ENCODE results near the gene NPTN.

The NPTN gene

DNA sequence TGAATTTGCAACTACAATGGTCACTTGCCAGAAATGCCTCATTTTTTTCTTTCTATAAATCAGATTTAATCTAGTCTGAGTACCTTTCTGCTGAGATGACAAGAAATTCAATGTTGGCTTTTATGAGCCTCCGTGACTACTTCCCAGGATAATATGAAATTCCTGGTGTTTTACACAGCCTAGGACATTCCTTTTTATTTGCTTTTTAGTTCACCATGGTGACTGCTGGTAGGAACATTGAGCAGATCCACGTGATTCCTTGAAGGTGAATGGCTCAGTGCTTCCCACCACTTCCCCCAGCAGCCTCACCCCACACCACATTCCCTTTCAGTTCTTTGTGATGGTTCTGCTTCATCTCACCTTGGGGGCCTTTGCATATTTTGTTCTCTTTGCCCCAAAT, 4.3 kb upstream of the NPTN start:
- in situ Hi-C loops (cut with MboI; ENCODE audit: low sequenced_read_pairs, unreplicated experiment): loop anchor here (10.0 kb wide), 1 partner anchor 57 kb away; no protein-coding TSS in a partner anchor
- no peak for DNase-seq (ENCODE audit: low spot score)
- TF ChIP-seq, protein P1, sequence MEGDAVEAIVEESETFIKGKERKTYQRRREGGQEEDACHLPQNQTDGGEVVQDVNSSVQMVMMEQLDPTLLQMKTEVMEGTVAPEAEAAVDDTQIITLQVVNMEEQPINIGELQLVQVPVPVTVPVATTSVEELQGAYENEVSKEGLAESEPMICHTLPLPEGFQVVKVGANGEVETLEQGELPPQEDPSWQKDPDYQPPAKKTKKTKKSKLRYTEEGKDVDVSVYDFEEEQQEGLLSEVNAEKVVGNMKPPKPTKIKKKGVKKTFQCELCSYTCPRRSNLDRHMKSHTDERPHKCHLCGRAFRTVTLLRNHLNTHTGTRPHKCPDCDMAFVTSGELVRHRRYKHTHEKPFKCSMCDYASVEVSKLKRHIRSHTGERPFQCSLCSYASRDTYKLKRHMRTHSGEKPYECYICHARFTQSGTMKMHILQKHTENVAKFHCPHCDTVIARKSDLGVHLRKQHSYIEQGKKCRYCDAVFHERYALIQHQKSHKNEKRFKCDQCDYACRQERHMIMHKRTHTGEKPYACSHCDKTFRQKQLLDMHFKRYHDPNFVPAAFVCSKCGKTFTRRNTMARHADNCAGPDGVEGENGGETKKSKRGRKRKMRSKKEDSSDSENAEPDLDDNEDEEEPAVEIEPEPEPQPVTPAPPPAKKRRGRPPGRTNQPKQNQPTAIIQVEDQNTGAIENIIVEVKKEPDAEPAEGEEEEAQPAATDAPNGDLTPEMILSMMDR (IDR thresholded peaks at IDR 0.05; ENCODE audit: borderline replicate concordance, control extremely low read depth, extremely low read depth, insufficient read depth, missing control alignments): no peak

DNA sequence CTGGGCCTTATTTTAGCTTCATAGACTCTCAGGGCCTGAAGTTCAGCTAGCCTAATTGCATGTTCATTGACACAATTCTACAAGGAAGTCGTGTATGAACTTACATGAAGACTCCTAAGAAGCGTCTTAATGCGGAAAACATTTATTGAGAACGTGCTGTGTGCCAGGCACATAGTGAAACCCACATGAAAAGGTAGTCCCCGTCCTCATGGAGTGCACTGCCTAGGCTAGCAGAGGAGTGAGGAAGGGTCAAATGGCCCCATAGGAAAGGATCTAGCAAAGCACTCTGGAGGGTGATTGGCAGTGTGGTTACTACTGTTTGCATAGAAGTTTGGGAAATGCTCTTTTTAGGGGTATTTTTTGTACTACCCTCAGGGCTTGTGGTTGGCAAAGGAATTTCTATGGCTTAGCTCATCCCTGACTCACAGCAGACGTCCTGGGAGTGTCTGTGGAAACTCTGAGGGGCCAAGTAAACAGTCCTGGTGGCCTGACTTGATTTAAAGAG, 854 bp upstream of the NPTN start:
- TF ChIP-seq, protein P1 (IDR thresholded peaks at IDR 0.05; ENCODE audit: borderline replicate concordance, control extremely low read depth, extremely low read depth, insufficient read depth, missing control alignments): no peak
- no peak for DNase-seq (ENCODE audit: low spot score)
- in situ Hi-C loops (cut with MboI; ENCODE audit: low sequenced_read_pairs, unreplicated experiment): loop anchor here (10.0 kb wide), 1 partner anchor 61 kb away; no protein-coding TSS in a partner anchor

DNA sequence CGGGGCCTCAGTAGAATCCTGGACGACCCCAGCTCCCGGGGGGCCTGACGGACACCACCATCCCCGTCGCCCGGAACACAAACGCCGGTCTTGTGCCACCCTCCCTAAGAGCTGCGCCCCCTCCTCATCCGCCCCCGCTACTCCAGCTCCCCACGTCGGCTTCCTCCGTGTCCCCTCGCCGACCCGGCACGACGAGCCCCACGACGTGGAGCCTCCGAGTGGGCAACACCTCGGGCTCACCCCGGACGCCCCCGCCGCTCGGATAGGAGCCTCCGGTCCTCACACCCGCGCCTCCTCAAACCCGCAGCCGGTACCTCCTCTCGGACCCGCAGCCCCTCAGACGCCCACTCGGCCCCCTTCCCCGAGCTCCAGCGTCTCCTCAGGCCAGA, 525 bp downstream of the NPTN start:
- no peak for DNase-seq (ENCODE audit: low spot score)
- TF ChIP-seq, protein P1 (IDR thresholded peaks at IDR 0.05; ENCODE audit: borderline replicate concordance, control extremely low read depth, extremely low read depth, insufficient read depth, missing control alignments): no peak
- in situ Hi-C loops (cut with MboI; ENCODE audit: low sequenced_read_pairs, unreplicated experiment): loop anchor here (10.0 kb wide), 1 partner anchor 62 kb away; no protein-coding TSS in a partner anchor

DNA sequence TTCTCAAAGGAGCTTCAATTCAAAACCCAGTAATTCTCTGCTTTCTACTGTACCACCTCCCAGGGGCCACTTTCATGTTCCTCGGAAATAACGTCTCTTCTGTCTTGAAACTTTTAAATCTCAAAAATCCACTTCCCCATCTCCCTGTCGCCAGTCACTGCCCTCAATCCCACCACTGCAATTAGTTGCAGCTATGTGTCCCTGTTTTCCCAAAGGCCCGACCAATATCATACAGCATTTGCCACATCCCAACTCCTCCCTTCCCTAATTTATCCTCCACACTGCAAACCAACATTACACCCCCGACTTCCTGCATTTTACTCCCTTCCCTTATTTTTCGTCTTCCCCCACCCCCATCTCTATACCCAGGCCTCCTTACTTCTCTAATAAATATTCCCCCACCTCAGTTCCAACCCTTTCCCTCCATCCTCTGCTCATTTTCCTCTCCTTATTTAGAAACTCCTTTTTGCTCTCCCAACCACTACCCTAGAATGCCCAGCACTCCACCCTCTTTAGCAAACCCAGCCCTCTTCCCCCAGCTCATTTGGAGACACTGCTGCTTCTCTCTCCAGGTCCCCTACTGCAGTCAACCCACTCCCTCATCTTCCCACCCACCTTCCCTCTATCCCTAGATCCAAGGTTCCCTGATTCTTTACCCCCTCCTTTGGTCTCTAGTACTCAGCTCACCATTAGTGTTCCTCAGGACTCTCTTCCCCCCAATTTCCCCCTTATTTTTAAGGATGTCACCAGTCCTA, 1.1 kb downstream of the NPTN start:
- in situ Hi-C loops (cut with MboI; ENCODE audit: low sequenced_read_pairs, unreplicated experiment): loop anchor here (10.0 kb wide), 1 partner anchor 63 kb away; no protein-coding TSS in a partner anchor
- no peak for DNase-seq (ENCODE audit: low spot score)
- TF ChIP-seq, protein P1 (IDR thresholded peaks at IDR 0.05; ENCODE audit: borderline replicate concordance, control extremely low read depth, extremely low read depth, insufficient read depth, missing control alignments): no peak

DNA sequence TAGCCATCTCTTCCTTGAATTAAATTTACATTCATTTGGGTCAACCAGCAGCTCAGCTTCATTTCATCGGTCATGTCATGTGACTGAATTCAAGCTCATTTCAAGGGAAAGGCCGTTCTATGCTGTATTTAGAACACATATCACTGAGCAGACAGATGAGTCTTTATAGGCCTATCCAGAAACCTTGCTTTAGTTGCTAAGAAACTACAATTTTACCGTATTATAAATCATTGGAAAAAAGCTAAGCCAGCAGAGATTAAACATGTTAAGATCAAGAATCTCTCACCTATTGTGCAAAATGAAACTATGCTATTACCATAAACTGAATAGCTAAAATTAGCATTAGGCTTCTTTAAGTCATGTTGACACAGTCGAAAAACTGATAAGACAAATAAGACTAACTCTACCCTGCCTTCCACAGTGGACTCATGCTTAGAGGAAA, 2.2 kb downstream of the NPTN start:
- in situ Hi-C loops (cut with MboI; ENCODE audit: low sequenced_read_pairs, unreplicated experiment): loop anchor here (10.0 kb wide), 1 partner anchor 64 kb away; no protein-coding TSS in a partner anchor
- TF ChIP-seq, protein P1 (IDR thresholded peaks at IDR 0.05; ENCODE audit: borderline replicate concordance, control extremely low read depth, extremely low read depth, insufficient read depth, missing control alignments): no peak

DNA sequence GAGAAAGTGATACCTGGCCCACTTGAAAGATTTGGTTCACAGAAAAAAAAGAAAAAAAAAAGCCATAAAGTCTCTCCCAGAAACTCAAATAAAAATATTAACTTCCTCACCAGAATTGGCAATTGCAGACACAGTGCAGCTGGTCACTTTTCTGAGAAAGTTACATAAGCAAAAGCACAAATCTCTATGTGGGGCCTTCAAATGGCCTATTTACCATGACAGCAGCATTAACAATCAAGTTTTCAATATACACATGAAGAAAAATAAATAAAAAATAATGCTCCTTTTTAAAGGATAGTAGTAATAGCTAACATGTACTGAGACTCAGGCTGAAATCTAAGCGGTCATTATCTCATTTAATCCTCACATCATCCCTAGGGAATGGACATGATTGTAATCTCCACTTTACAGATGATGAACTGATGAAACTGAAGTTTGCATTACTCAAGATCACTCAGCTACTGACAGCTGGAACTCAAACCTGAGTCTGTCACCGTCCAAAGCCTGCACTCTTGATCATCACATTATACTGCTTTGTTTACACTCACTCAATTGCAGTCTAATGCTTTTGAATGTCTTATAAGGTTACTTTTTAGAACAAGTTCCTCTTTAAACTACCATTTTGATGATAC, 3.3 kb downstream of the NPTN start:
- no peak for DNase-seq (ENCODE audit: low spot score)
- in situ Hi-C loops (cut with MboI; ENCODE audit: low sequenced_read_pairs, unreplicated experiment): loop anchor here (10.0 kb wide), 1 partner anchor 65 kb away; no protein-coding TSS in a partner anchor
- TF ChIP-seq, protein P1 (IDR thresholded peaks at IDR 0.05; ENCODE audit: borderline replicate concordance, control extremely low read depth, extremely low read depth, insufficient read depth, missing control alignments): no peak

More for the DNA sequence above, 2.2 kb downstream of the NPTN start:
- DNase-seq (ENCODE audit: low spot score): no peak
